ENCODE measurements around the gene BANK1. TPM values are rescaled to one million over a fixed set of nuclear protein-coding genes. Genes with fewer than 3 reads are reported as not detected.

BANK1 gene
- total RNA-seq, 1 experiment from 2014 or later = 3.3 TPM

GRCh38 chr4:101762025-101762424, 28.5 kb upstream of the BANK1 start:
- no TSS peak for BruUV-seq (replicated peaks)
- Histone ChIP-seq H3K4me3 (ENCODE audit: low read depth in 2 of 2, low read length in 2 of 2) (no peak overlapping the region), H3K9me3 (ENCODE audit: control insufficient read depth, insufficient read depth, low read depth, low read length) (no peaks in the 10 kb centered on the region), H3K27ac (ENCODE audit: low read length) (no peak overlapping the region), H3K36me3 (ENCODE audit: control insufficient read depth, insufficient read depth, low read length) (no peaks in the 10 kb centered on the region), H3K27me3 (ENCODE audit: control insufficient read depth, insufficient read depth, low read length) (no peaks in the 10 kb centered on the region), H3K4me1 (ENCODE audit: control insufficient read depth, insufficient read depth, low read length) (no peaks in the 10 kb centered on the region)
- no peak for TF ChIP-seq POLR2AphosphoS5 (IDR thresholded peaks at IDR 0.05; ENCODE audit: low read depth, low read length)
- no peak for TF ChIP-seq REST (IDR thresholded peaks at IDR 0.05; ENCODE audit: insufficient read depth in 1 of 2, low read depth in 2 of 2, low read length in 1 of 2)
- no peak for TF ChIP-seq SIN3A (IDR thresholded peaks at IDR 0.05; ENCODE audit: borderline replicate concordance, insufficient read depth, low read depth, low read length)
- TF ChIP-seq CTCF (IDR thresholded peaks at IDR 0.05) = no peak
- TF ChIP-seq TCF7L2 (IDR thresholded peaks at IDR 0.05; ENCODE audit: low read depth, low read length) = no peak
- ATAC-seq (no peak), DNase-seq (ENCODE audit: low read depth, low spot score) (no peak)
- POLR2A ChIA-PET = no interaction called here
- intact Hi-C loops (cut with micrococcal nuclease; ENCODE audit: unreplicated experiment) = no loop called here
- CTCF ChIA-PET = no interaction called here
- in situ Hi-C loops (cut with HindIII; ENCODE audit: low pct_unique_long_range_greater_than_20kb, low sequenced_read_pairs) = no loop called here

GRCh38 chr4:101762534-101762933, 28.0 kb upstream of the BANK1 start:
- Histone ChIP-seq H3K36me3 (ENCODE audit: control insufficient read depth, insufficient read depth, low read length) (no peaks in the 10 kb centered on the region), H3K4me3 (ENCODE audit: low read depth in 2 of 2, low read length in 2 of 2) (no peak overlapping the region), H3K27me3 (ENCODE audit: control insufficient read depth, insufficient read depth, low read length) (no peaks in the 10 kb centered on the region), H3K27ac (ENCODE audit: low read length) (no peak overlapping the region), H3K9me3 (ENCODE audit: control insufficient read depth, insufficient read depth, low read depth, low read length) (no peaks in the 10 kb centered on the region), H3K4me1 (ENCODE audit: control insufficient read depth, insufficient read depth, low read length) (no peaks in the 10 kb centered on the region)
- no peak for DNase-seq (ENCODE audit: low read depth, low spot score)
- no peak for ATAC-seq
- no peak for TF ChIP-seq REST (IDR thresholded peaks at IDR 0.05; ENCODE audit: insufficient read depth in 1 of 2, low read depth in 2 of 2, low read length in 1 of 2)
- no peak for TF ChIP-seq SIN3A (IDR thresholded peaks at IDR 0.05; ENCODE audit: borderline replicate concordance, insufficient read depth, low read depth, low read length)
- TF ChIP-seq CTCF (IDR thresholded peaks at IDR 0.05) = no peak
- no peak for TF ChIP-seq POLR2AphosphoS5 (IDR thresholded peaks at IDR 0.05; ENCODE audit: low read depth, low read length)
- CTCF ChIA-PET = no interaction called here
- in situ Hi-C loops (cut with HindIII; ENCODE audit: low pct_unique_long_range_greater_than_20kb, low sequenced_read_pairs) (no loop called here), intact Hi-C loops (cut with micrococcal nuclease; ENCODE audit: unreplicated experiment) (no loop called here)
- BruUV-seq (replicated peaks) = no TSS peak
- POLR2A ChIA-PET = no interaction called here

Measured in Panc1 (cell line).